Right cardiac atrium (tissue), 5 donors: ENCODE results near the gene OTX2. TPM values are rescaled to one million over a fixed set of nuclear protein-coding genes. Genes with fewer than 3 reads are reported as not detected.

Experiments
- ATAC-seq, 2 donors: fragments of 200-7000 bp; cut with Tn5 transposase; one replicate each; pipeline versions ENCODE4 v1.8.0 to v1.9.1; 2020; ENCODE audit warnings: moderate library complexity in 2 of 2, mild to moderate bottlenecking in 1 of 2
- DNase-seq, 3 donors: peaks; one replicate each; pipeline ENCODE4 v3.0.0-alpha.2; 2020
- H3K27ac ChIP-seq: one replicate; pipeline ENCODE4 v1.5.1; 2013; ENCODE audit warnings: mild to moderate bottlenecking, low read length, control low read depth, moderate library complexity
- H3K27me3 ChIP-seq: one replicate; pipeline ENCODE4 v1.6.1; 2013; ENCODE audit not compliant: control insufficient read depth, insufficient read depth
- H3K4me1 ChIP-seq: one replicate; pipeline ENCODE4 v1.6.1; 2013; ENCODE audit warnings: low read length; ENCODE audit not compliant: control insufficient read depth, insufficient read depth
- H3K4me3 ChIP-seq: one replicate; pipeline ENCODE4 v1.5.1; 2013; ENCODE audit warnings: low read length, control low read depth
- H3K9me3 ChIP-seq: one replicate; pipeline ENCODE4 v1.6.1; 2013; ENCODE audit warnings: low read length; ENCODE audit not compliant: control insufficient read depth
- WGBS: extraction: QIAGEN DNeasy Blood & Tissue Kit; methylation state at CpG from one replicate; pipeline ENCODE4 v1.1.7; 2013; 5-methylcytosine and 5-hydroxymethylcytosine counted together
- intact Hi-C, 4 donors: fragments of 100-400 bp; cut with DNase I; formaldehyde crosslinking; loops; one replicate each; pipeline versions ENCODE4 v1.11.0 to v1.14.0; 2022 to 2023
- long read RNA-seq, 4 donors: library from polyadenylated mRNA; unstranded; transcript quantifications; one replicate each; pipeline ENCODE4 v2.0.0, GENCODE V29; 2020 to 2021
- polyA plus RNA-seq: library from polyadenylated mRNA; stranded (reverse); fragments of 200-250 nt; gene quantifications from one replicate; pipeline ENCODE4 v1.2.3, GENCODE V29; 2013
- total RNA-seq, 4 donors: library from RNA; stranded (reverse); fragmentation: NEBNext Ultra II Directional; extraction: Animal tissue kit (Norgen Biotek cat#: 25700); gene quantifications; one replicate each; pipeline ENCODE4 v1.2.1, GENCODE V29; 2021
- donor health status: healthy with polysubstance abuse.
- donor health status: DM: no; HTN: yes; CAD: no.
- donor health status: DM: no; HTN: no; CAD: no.
- donor health status: DM: no; HTN: yes; CAD: no; lungs with severe emphysema.
- donor health status: DM: yes; HTN: yes; CAD: no.

The OTX2 gene
- total RNA-seq (not detected), polyA plus RNA-seq (not detected)
- long read RNA-seq, donor 1: 0 reads
- long read RNA-seq, donor 2: 0 reads
- long read RNA-seq, donor 3: 0 reads
- long read RNA-seq, donor 4: 0 reads

DNA sequence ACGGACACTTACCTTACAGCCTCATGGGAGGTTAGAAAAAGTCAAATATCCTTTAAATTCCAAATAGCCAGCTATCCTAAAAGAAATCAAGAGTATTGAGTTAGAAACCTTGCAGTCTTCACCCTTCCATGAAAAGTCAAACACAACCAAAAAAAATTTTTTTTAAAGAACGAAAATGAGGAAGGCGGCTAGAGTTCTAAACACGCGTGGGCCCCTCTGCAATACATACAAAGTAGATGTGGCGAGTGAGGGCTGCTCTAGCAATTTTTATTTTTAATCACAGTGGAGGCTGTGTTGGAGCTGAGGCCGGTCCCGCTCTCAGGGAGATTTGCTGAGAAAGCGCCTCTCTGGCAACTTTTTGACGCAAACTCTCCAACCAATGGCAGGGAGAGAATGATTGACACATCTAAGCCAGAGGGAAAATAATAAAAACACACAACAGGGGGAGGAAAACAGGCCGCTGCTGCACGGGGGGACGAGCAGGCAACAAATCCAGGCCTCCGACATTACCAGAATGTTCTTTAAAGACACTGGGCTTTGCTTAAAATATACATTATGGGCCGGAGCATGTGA is at the start of gene OTX2:
Gene OTX2 (minus strand): TSS at position 333 of the 573 bp plus-strand sequence. CDS start 5,023 bp downstream, outside the sequence.
- whole genome bisulfite sequencing: 17% methylated on average over 15 of the region's 15 CpGs
- intact Hi-C loops: no loop called here
- DNase-seq (no peak), ATAC-seq (no peak)
- Histone ChIP-seq H3K27ac (no peak within 1 kb of the TSS), H3K27me3 (peaks cover 3% of the 10 kb centered on the region), H3K4me1 (no peaks in the 10 kb centered on the region), H3K4me3 (no peak within 1 kb of the TSS), H3K9me3 (no peaks in the 10 kb centered on the region)

- Histone ChIP-seq H3K4me3 (no peak overlapping the region), H3K27ac (no peak overlapping the region), H3K27me3 (no peaks in the 10 kb centered on the region), H3K4me1 (no peaks in the 10 kb centered on the region), H3K9me3 (no peaks in the 10 kb centered on the region)
- no peak for DNase-seq
- 5% methylated on average over 8 of the region's 8 CpGs for WGBS
- ATAC-seq: no peak
- intact Hi-C loops: no loop called here
These were observed 48.1 kb upstream of the OTX2 start for GRCh38 chr14:56858422-56858821.

- no peak overlapping the region for H3K27ac ChIP-seq
- H3K27me3 ChIP-seq: no peaks in the 10 kb centered on the region
- DNase-seq: no peak
These were observed 46.9 kb upstream of the OTX2 start for GRCh38 chr14:56857216-56857615.

DNA sequence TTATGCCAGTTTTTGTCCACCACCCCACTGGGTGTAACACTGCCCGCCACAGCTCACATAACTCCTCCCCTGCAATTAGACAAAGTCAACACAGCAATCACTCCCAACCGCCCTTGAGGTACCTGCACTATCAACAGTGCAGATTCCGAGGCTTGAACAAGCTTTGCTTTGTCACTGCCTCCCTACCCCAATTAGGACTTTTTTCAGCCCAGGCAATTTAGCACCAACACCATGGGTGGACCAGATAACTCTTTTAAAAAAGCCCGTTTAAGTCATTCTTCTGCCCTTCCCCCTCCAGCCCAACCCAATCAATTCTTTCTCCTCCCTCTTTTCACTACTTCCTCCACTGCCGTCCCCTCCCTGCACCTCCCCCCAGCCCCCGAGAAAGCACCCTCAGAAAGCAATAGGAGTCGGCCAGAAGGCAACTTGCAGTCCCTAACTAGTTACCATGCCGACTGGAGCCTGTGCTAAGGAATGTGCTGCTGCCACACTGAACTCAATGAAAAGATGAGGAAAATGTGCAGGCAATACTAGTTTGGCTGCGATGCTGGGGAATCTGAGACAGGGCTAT is 45.7 kb upstream of the OTX2 start:
- ATAC-seq (no peak), DNase-seq (no peak)
- no peaks in the 10 kb centered on the region for H3K4me1 ChIP-seq
- H3K4me3 ChIP-seq: no peak overlapping the region
- H3K9me3 ChIP-seq: no peaks in the 10 kb centered on the region
- H3K27ac ChIP-seq: no peak overlapping the region
- intact Hi-C loops: no loop called here
- H3K27me3 ChIP-seq: no peaks in the 10 kb centered on the region
- WGBS: 4% methylated on average over 9 of the region's 9 CpGs

More at GRCh38 chr14:56857216-56857615, 46.9 kb upstream of the OTX2 start:
- no peaks in the 10 kb centered on the region for H3K4me1 ChIP-seq
- intact Hi-C loops: no loop called here
- ATAC-seq: no peak
- no peak overlapping the region for H3K4me3 ChIP-seq
- WGBS: 71% methylated on average over 6 of the region's 6 CpGs
- no peaks in the 10 kb centered on the region for H3K9me3 ChIP-seq

DNA sequence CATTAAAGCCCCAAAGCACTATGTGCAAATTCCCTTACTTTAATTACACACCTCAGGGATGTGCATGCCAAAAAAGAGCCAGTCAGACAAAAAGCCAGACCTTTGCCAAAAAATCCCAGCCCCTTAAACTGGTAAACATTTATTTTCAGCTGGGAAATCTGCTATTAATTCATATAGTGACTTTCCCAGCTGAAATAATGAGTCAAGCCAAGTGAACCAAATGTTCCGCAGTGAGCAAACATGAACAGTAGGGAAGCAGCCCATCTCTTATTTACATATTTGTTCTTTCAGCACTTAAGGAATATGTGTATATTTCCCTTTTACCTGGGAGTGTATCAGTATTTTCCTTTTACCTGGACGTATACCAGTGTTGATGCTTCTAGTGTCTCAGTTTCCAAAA is 44.0 kb upstream of the OTX2 start:
- no peak for DNase-seq
- Histone ChIP-seq H3K9me3 (no peaks in the 10 kb centered on the region), H3K4me1 (no peaks in the 10 kb centered on the region), H3K27ac (no peak overlapping the region), H3K27me3 (no peaks in the 10 kb centered on the region), H3K4me3 (no peak overlapping the region)
- no peak for ATAC-seq
- WGBS: 62% methylated on average over 2 of the region's 2 CpGs
- intact Hi-C loops: no loop called here

- ATAC-seq (no peak), DNase-seq (no peak)
- Histone ChIP-seq H3K4me1 (no peaks in the 10 kb centered on the region), H3K27ac (no peak overlapping the region), H3K27me3 (no peaks in the 10 kb centered on the region), H3K9me3 (no peaks in the 10 kb centered on the region), H3K4me3 (no peak overlapping the region)
- WGBS: 42% methylated on average over 11 of the region's 11 CpGs
- intact Hi-C loops: no loop called here
These were observed 37.0 kb upstream of the OTX2 start for GRCh38 chr14:56846970-56847930.

GRCh38 chr14:56844406-56845002 is 34.2 kb upstream of the OTX2 start:
- H3K9me3 ChIP-seq: no peaks in the 10 kb centered on the region
- WGBS: 33% methylated on average over 16 of the region's 16 CpGs
- H3K4me1 ChIP-seq: no peaks in the 10 kb centered on the region
- no peak overlapping the region for H3K27ac ChIP-seq
- ATAC-seq: no peak
- intact Hi-C loops: no loop called here
- no peak for DNase-seq
- no peaks in the 10 kb centered on the region for H3K27me3 ChIP-seq
- no peak overlapping the region for H3K4me3 ChIP-seq

DNA sequence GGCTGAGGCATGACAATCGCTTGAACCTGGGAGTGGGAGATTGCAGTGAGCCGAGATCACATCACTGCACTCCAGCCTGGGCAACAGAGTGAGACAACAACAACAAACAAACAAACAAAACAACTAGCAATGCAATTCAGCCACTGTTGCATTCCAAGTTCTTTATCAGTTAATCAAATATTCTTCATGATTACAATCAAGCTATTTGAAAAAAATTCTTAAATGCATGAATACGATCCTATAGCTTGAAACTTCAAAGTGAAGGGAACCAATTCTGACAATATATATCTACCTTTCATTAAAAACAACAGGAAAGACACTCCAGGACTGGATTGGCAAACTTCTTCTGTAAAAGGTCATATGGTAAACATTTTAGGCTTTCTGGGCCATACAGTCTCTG is 31.3 kb upstream of the OTX2 start:
- H3K4me1 ChIP-seq: no peaks in the 10 kb centered on the region
- no peak overlapping the region for H3K4me3 ChIP-seq
- H3K27me3 ChIP-seq: no peaks in the 10 kb centered on the region
- ATAC-seq (no peak), DNase-seq (no peak)
- intact Hi-C loops: no loop called here
- no peak overlapping the region for H3K27ac ChIP-seq
- 85% methylated on average over 3 of the region's 3 CpGs for WGBS
- no peaks in the 10 kb centered on the region for H3K9me3 ChIP-seq

- Histone ChIP-seq H3K4me1 (no peaks in the 10 kb centered on the region), H3K4me3 (no peak overlapping the region), H3K27me3 (no peaks in the 10 kb centered on the region), H3K9me3 (no peaks in the 10 kb centered on the region), H3K27ac (no peak overlapping the region)
- intact Hi-C loops: no loop called here
- 61% methylated on average over 6 of the region's 6 CpGs for WGBS
- DNase-seq: no peak
- no peak for ATAC-seq
These were observed 29.9 kb upstream of the OTX2 start for GRCh38 chr14:56840221-56840620.

DNA sequence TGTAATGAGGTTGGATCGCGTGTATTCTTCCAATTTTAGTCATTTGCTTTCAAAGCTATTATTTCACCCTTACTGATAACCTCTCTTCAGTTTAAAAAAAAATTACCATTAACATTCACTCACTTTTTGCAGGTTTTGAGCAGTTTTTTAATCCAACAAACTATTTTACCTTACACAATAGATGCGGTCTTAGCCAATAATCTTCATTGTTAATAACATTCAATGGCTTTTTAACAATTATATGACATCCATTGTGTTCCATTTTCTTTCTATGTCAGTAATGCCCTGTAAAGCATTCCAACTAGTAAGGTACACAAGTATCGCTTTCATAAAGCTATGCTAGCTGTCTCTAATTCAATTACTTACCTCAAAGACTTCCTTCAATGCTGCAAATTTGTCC is 18.9 kb upstream of the OTX2 start:
- no peaks in the 10 kb centered on the region for H3K9me3 ChIP-seq
- no peak overlapping the region for H3K27ac ChIP-seq
- ATAC-seq: no peak
- H3K4me3 ChIP-seq: no peak overlapping the region
- H3K27me3 ChIP-seq: no peaks in the 10 kb centered on the region
- no peaks in the 10 kb centered on the region for H3K4me1 ChIP-seq
- intact Hi-C loops: no loop called here
- DNase-seq: no peak
- 88% methylated on average over 4 of the region's 4 CpGs for WGBS

DNA sequence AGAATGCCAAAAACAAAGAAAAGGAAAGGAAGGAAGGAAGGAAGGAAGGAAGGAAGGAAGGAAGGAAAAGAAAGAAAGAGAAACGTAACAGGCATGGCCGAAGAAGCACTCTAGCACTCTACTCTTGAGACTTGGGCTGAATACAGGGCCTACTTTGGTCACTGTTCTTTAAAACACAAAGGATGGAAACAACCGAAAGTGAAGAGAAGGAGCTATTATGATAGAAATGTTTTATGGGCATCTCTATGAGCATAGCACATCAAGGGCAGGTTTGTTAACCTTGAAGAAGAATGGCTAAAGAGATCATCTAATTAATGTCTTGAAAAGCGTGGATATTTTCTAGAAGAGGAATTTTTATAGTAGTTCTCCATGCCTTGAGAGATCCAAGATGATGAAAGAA is 15.9 kb upstream of the OTX2 start:
- ATAC-seq: no peak
- intact Hi-C loops: no loop called here
- Histone ChIP-seq H3K27ac (no peak overlapping the region), H3K4me3 (no peak overlapping the region), H3K27me3 (peaks cover 2% of the 10 kb centered on the region), H3K4me1 (no peaks in the 10 kb centered on the region), H3K9me3 (no peaks in the 10 kb centered on the region)
- no peak for DNase-seq
- 75% methylated on average over 4 of the region's 4 CpGs for WGBS
